CD4-positive, alpha-beta memory T cell (primary cell): Measurements from ENCODE around the gene DNALI1. TPM values are rescaled to one million over a fixed set of nuclear protein-coding genes. Genes with fewer than 3 reads are reported as not detected.
"Not testable (repeated sequence)": the region's sequence is repeated elsewhere in the genome, so short reads cannot be mapped to it uniquely, and the experiment has no call there.

Experiments used
- CTCF ChIA-PET: fragments of 350-600 bp; sonication (Branson Sonifier 250); formaldehyde crosslinking; loops from one replicate; lab custom pipeline; 2021; ENCODE audit warnings: inconsistent platforms; ENCODE audit not compliant: partially characterized antibody; lab: Charles Lee
- POLR2A ChIA-PET: fragments of 350-600 bp; sonication (Branson Sonifier 250); formaldehyde crosslinking; loops from one replicate; lab custom pipeline; 2021; ENCODE audit not compliant: partially characterized antibody; lab: Charles Lee
- DNase-seq, 5 donors: peaks; one replicate each; pipeline versions ENCODE4 v3.0.0 to v3.0.0-alpha.2; 2020 to 2022; ENCODE audit warnings: mixed read lengths in 1 of 5
- H3K27ac ChIP-seq: one replicate; pipeline ENCODE4 v1.7.0; 2013; ENCODE audit warnings: low read depth, low read length
- H3K27me3 ChIP-seq: 2 replicates; pipeline ENCODE4 v1.7.0; 2013; ENCODE audit warnings: mild to moderate bottlenecking, low read length, moderate library complexity; ENCODE audit not compliant: insufficient read depth
- H3K36me3 ChIP-seq: 2 replicates; pipeline ENCODE4 v1.7.0; 2013; ENCODE audit warnings: mild to moderate bottlenecking, low read length, moderate library complexity; ENCODE audit not compliant: insufficient read depth
- H3K4me1 ChIP-seq: 2 replicates; pipeline ENCODE4 v1.7.0; 2013; ENCODE audit warnings: mild to moderate bottlenecking, low read length, moderate library complexity; ENCODE audit not compliant: insufficient read depth
- H3K4me3 ChIP-seq, 2 donors: one replicate each; pipeline ENCODE4 v1.7.0; 2013; ENCODE audit warnings: low read length in 2 of 2, mild to moderate bottlenecking in 1 of 2
- H3K9me3 ChIP-seq, 2 donors: one replicate each; pipeline ENCODE4 v1.7.0; 2013; ENCODE audit warnings: low read length in 2 of 2, control low read depth in 1 of 2; ENCODE audit not compliant: control insufficient read depth in 1 of 2
- H3K27ac Mint-ChIP-seq, 7 donors: one replicate each; pipeline ENCODE4 v1.8.0; 2020 to 2021; ENCODE audit warnings: mixed read lengths in 7 of 7, mild to moderate bottlenecking in 6 of 7, inconsistent platforms in 3 of 7, moderate library complexity in 3 of 7
- H3K27me3 Mint-ChIP-seq, 2 donors: one replicate each; pipeline ENCODE4 v1.8.0; 2020 to 2021; ENCODE audit warnings: mixed read lengths in 2 of 2
- H3K36me3 Mint-ChIP-seq, 2 donors: one replicate each; pipeline ENCODE4 v1.8.0; 2020 to 2021; ENCODE audit warnings: mixed read lengths in 2 of 2, inconsistent platforms in 1 of 2, mild to moderate bottlenecking in 1 of 2
- H3K4me1 Mint-ChIP-seq, 4 donors: one replicate each; pipeline ENCODE4 v1.8.0; 2020 to 2021; ENCODE audit warnings: mixed read lengths in 4 of 4, mild to moderate bottlenecking in 1 of 4
- H3K4me3 Mint-ChIP-seq, 8 donors: one replicate each; pipeline ENCODE4 v1.8.0; 2020 to 2021; ENCODE audit warnings: mixed read lengths in 8 of 8, mild to moderate bottlenecking in 7 of 8, moderate library complexity in 6 of 8, inconsistent platforms in 3 of 8
- H3K9me3 Mint-ChIP-seq, 8 donors: one replicate each; pipeline ENCODE4 v1.8.0; 2020 to 2021; ENCODE audit warnings: mixed read lengths in 8 of 8, mild to moderate bottlenecking in 5 of 8, inconsistent platforms in 3 of 8, moderate library complexity in 1 of 8
- intact Hi-C: fragments of 100-400 bp; cut with micrococcal nuclease; formaldehyde crosslinking; loops from one replicate; pipeline ENCODE4 v1.15.1; 2023
- polyA plus RNA-seq, 2 donors: library from polyadenylated mRNA; unstranded; fragments of 300-500 nt; fragmentation: Illumina TruSeq; gene quantifications; one replicate each; pipeline ENCODE4 v1.2.3, GENCODE V29; 2021
- total RNA-seq, 2 experiments: library from RNA; stranded (reverse); gene quantifications; one replicate each; pipeline ENCODE4 v1.2.3, GENCODE V29; 2021

Gene DNALI1
- total and polyA plus RNA-seq, 4 experiments from 2014 or later: 0.25 to 0.69 TPM; not detected in 2

GRCh38 chr1:37537378-37537777, 19.4 kb upstream of the DNALI1 start:
- H3K9me3 ChIP-seq: no peaks in the 10 kb centered on the region
- POLR2A ChIA-PET: no interaction called here
- H3K4me1 ChIP-seq: no peaks in the 10 kb centered on the region
- H3K9me3 Mint-ChIP-seq: no peaks in the 10 kb centered on the region
- H3K36me3 ChIP-seq: peaks cover 40% of the 10 kb centered on the region
- DNase-seq: no peak
- H3K27me3 Mint-ChIP-seq: no peaks in the 10 kb centered on the region
- no peak overlapping the region for H3K27ac ChIP-seq
- peaks cover 3 to 23% (median 10%) of the 10 kb centered on the region in 4 donors for H3K4me1 Mint-ChIP-seq
- intact Hi-C loops: no loop called here
- H3K27ac Mint-ChIP-seq: peak overlapping the region in 3 of 7 donors; percentile 23 to 43 (median 34)
- H3K36me3 Mint-ChIP-seq: peaks cover 40 to 66% of the 10 kb centered on the region in 2 donors
- no peak overlapping the region for H3K4me3 ChIP-seq
- H3K4me3 Mint-ChIP-seq: no peak overlapping the region
- H3K27me3 ChIP-seq: no peaks in the 10 kb centered on the region
- CTCF ChIA-PET: no interaction called here

GRCh38 chr1:37539154-37539553, 17.6 kb upstream of the DNALI1 start:
- H3K4me1 Mint-ChIP-seq: peaks cover 3 to 23% (median 10%) of the 10 kb centered on the region in 4 donors
- H3K4me3 ChIP-seq, H3K4me3 Mint-ChIP-seq, H3K9me3 ChIP-seq, POLR2A ChIA-PET, H3K27me3 Mint-ChIP-seq, H3K27me3 ChIP-seq, DNase-seq, H3K27ac ChIP-seq, H3K9me3 Mint-ChIP-seq, H3K4me1 ChIP-seq, CTCF ChIA-PET, intact Hi-C loops: not testable (repeated sequence)
- H3K27ac Mint-ChIP-seq: peak overlapping the region in 2 of 7 donors; percentile 25 to 41
- peaks cover 40% of the 10 kb centered on the region for H3K36me3 ChIP-seq
- H3K36me3 Mint-ChIP-seq: peaks cover 49 to 72% of the 10 kb centered on the region in 2 donors

GRCh38 chr1:37540036-37540785, 16.5 kb upstream of the DNALI1 start:
- no peak for DNase-seq
- Mint-ChIP-seq H3K4me3 (peak overlapping the region in 1 of 8 donors; percentile 35), H3K27me3 (no peaks in the 10 kb centered on the region), H3K27ac (no peak overlapping the region), H3K9me3 (no peaks in the 10 kb centered on the region), H3K36me3 (peaks cover 56 to 75% of the 10 kb centered on the region in 2 donors), H3K4me1 (peaks cover 2 to 18% (median 10%) of the 10 kb centered on the region in 4 donors)
- intact Hi-C loops: no loop called here
- Histone ChIP-seq H3K36me3 (peaks cover 50% of the 10 kb centered on the region), H3K4me1 (no peaks in the 10 kb centered on the region), H3K9me3 (no peaks in the 10 kb centered on the region), H3K27me3 (no peaks in the 10 kb centered on the region), H3K4me3 (no peak overlapping the region), H3K27ac (no peak overlapping the region)
- ChIA-PET POLR2A (no interaction called here), CTCF (no interaction called here)

GRCh38 chr1:37544530-37544929, 12.2 kb upstream of the DNALI1 start:
- H3K4me3 ChIP-seq: no peak overlapping the region
- DNase-seq: no peak
- intact Hi-C loops: no loop called here
- H3K4me1 ChIP-seq: no peaks in the 10 kb centered on the region
- Mint-ChIP-seq H3K4me1 (peaks cover 2 to 14% (median 10%) of the 10 kb centered on the region in 4 donors), H3K27ac (peak overlapping the region in 1 of 7 donors; percentile 22), H3K4me3 (no peak overlapping the region), H3K36me3 (peaks cover 45 to 63% of the 10 kb centered on the region in 2 donors), H3K27me3 (no peaks in the 10 kb centered on the region), H3K9me3 (peaks cover 0 to 2% (median 0%) of the 10 kb centered on the region in 8 donors)
- peaks cover 38% of the 10 kb centered on the region for H3K36me3 ChIP-seq
- H3K9me3 ChIP-seq: no peaks in the 10 kb centered on the region
- CTCF ChIA-PET: no interaction called here
- H3K27me3 ChIP-seq: no peaks in the 10 kb centered on the region
- POLR2A ChIA-PET: no interaction called here
- H3K27ac ChIP-seq: no peak overlapping the region

GRCh38 chr1:37545019-37545418, 11.7 kb upstream of the DNALI1 start:
- H3K27ac ChIP-seq: no peak overlapping the region
- POLR2A ChIA-PET: no interaction called here
- H3K9me3 ChIP-seq: no peaks in the 10 kb centered on the region
- Mint-ChIP-seq H3K36me3 (peaks cover 48 to 64% of the 10 kb centered on the region in 2 donors), H3K27ac (peak overlapping the region in 2 of 7 donors; percentile 29 to 34), H3K4me1 (peaks cover 5 to 19% (median 14%) of the 10 kb centered on the region in 4 donors), H3K9me3 (peaks cover 0 to 2% (median 0%) of the 10 kb centered on the region in 8 donors), H3K4me3 (no peak overlapping the region), H3K27me3 (no peaks in the 10 kb centered on the region)
- intact Hi-C loops: no loop called here
- H3K36me3 ChIP-seq: peaks cover 33% of the 10 kb centered on the region
- H3K27me3 ChIP-seq: no peaks in the 10 kb centered on the region
- no peak overlapping the region for H3K4me3 ChIP-seq
- no peak for DNase-seq
- no peaks in the 10 kb centered on the region for H3K4me1 ChIP-seq
- CTCF ChIA-PET: no interaction called here

GRCh38 chr1:37549341-37549740, 7.4 kb upstream of the DNALI1 start:
- H3K36me3 ChIP-seq: peaks cover 36% of the 10 kb centered on the region
- ChIA-PET POLR2A (interaction anchor here (1.4 kb wide), 1 partner anchor 74 kb away, joined by 4 read pairs; no protein-coding TSS in a partner anchor), CTCF (interaction anchor here (0.8 to 3.1 kb wide), 4 partner anchors 35 to 127 kb away, joined by 3 to 14 read pairs (median 3); partner anchors contain the start of gene MEAF6)
- H3K27me3 ChIP-seq: no peaks in the 10 kb centered on the region
- H3K4me3 ChIP-seq: no peak overlapping the region
- peaks cover 28 to 53% (median 40%) of the 10 kb centered on the region in 4 donors for H3K4me1 Mint-ChIP-seq
- peak overlapping the region in 3 of 7 donors; percentile 5 to 38 (median 17) for H3K27ac Mint-ChIP-seq
- no peak overlapping the region for H3K27ac ChIP-seq
- H3K9me3 ChIP-seq: no peaks in the 10 kb centered on the region
- H3K9me3 Mint-ChIP-seq: peaks cover 0 to 2% (median 0%) of the 10 kb centered on the region in 8 donors
- H3K4me3 Mint-ChIP-seq: no peak overlapping the region
- intact Hi-C loops: no loop called here
- H3K36me3 Mint-ChIP-seq: peaks cover 38 to 66% of the 10 kb centered on the region in 2 donors
- no peak for DNase-seq
- H3K27me3 Mint-ChIP-seq: no peaks in the 10 kb centered on the region
- peaks cover 30% of the 10 kb centered on the region for H3K4me1 ChIP-seq

GRCh38 chr1:37553598-37553926, 3.2 kb upstream of the DNALI1 start:
- DNase-seq: no peak
- H3K4me1 Mint-ChIP-seq: peaks cover 29 to 50% (median 39%) of the 10 kb centered on the region in 4 donors

More at GRCh38 chr1:37553598-37553926, 3.2 kb upstream of the DNALI1 start:
- Histone ChIP-seq H3K27me3 (no peaks in the 10 kb centered on the region), H3K36me3 (peaks cover 10% of the 10 kb centered on the region), H3K4me3 (peak overlapping the region; percentile 96 to 99), H3K9me3 (no peaks in the 10 kb centered on the region), H3K27ac (peak overlapping the region; percentile 96), H3K4me1 (peaks cover 30% of the 10 kb centered on the region)
- ChIA-PET CTCF (interaction anchor here (0.6 to 2.0 kb wide), 4 partner anchors 39 to 138 kb away, joined by 3 to 13 read pairs (median 4); partner anchors contain the start of gene MEAF6), POLR2A (interaction anchor here (0.6 to 1.8 kb wide), 9 partner anchors 29 to 137 kb away, joined by 3 to 15 read pairs (median 4); partner anchors contain the start of genes GNL2 and MEAF6)
- intact Hi-C loops: no loop called here
- Mint-ChIP-seq H3K36me3 (peaks cover 24 to 41% of the 10 kb centered on the region in 2 donors), H3K27ac (peak overlapping the region; percentile 81 to 100 (median 98)), H3K9me3 (no peaks in the 10 kb centered on the region), H3K4me3 (peak overlapping the region; percentile 95 to 100 (median 98)), H3K27me3 (no peaks in the 10 kb centered on the region)
